A673 (cell line): ENCODE data around the gene ABHD6. TPM values are rescaled to one million over a fixed set of nuclear protein-coding genes. Genes with fewer than 3 reads are reported as not detected.
"Not testable (repeated sequence)": the region's sequence is repeated elsewhere in the genome, so short reads cannot be mapped to it uniquely, and the experiment has no call there.

Source experiments
- BruUV-seq: library from RNA; stranded (reverse); fragments of 400-500 nt; replicated peaks from 2 replicates; lab custom pipeline; 2021; lab: Mats Ljungman, UMichigan
- CTCF ChIA-PET: fragments of 300-600 bp; sonication (Branson Sonifier 250); formaldehyde crosslinking; loops from one replicate; lab custom pipeline; 2022; ENCODE audit warnings: antibody characterized with exemption; lab: Charles Lee
- POLR2A ChIA-PET: fragments of 300-600 bp; sonication (Branson Sonifier 250); formaldehyde crosslinking; loops from one replicate; lab custom pipeline; 2022; ENCODE audit warnings: antibody characterized with exemption; ENCODE audit not compliant: low non-redundant PET; lab: Charles Lee
- DNase-seq: peaks from one replicate; pipeline ENCODE4 v3.0.0-alpha.2; 2015; ENCODE audit warnings: low spot score
- H3K27ac ChIP-seq: fragments of 200-600 bp; sonication (generic); 2 replicates; pipeline ENCODE4 v1.5.1; 2016; ENCODE audit warnings: mixed run types, low read depth, mild to moderate bottlenecking, mixed read lengths, antibody characterized with exemption, low read length; ENCODE audit not compliant: poor library complexity, severe bottlenecking
- H3K27me3 ChIP-seq: fragments of 200-600 bp; sonication (generic); replicated peaks from 2 replicates; pipeline ENCODE4 v1.6.1; 2017; ENCODE audit warnings: mixed run types, low read depth, mild to moderate bottlenecking, mixed read lengths, antibody characterized with exemption, low read length; ENCODE audit not compliant: insufficient read depth, poor library complexity
- H3K36me3 ChIP-seq: fragments of 200-600 bp; sonication (generic); 2 replicates; pipeline ENCODE4 v1.6.1; 2016; ENCODE audit warnings: mixed run types, mild to moderate bottlenecking, mixed read lengths, antibody characterized with exemption, low read length; ENCODE audit not compliant: insufficient read depth, poor library complexity, severe bottlenecking
- H3K4me1 ChIP-seq: fragments of 200-600 bp; sonication (generic); 2 replicates; pipeline ENCODE4 v1.6.1; 2017; ENCODE audit warnings: mixed run types, mild to moderate bottlenecking, mixed read lengths, antibody characterized with exemption, low read length; ENCODE audit not compliant: insufficient read depth, poor library complexity, severe bottlenecking
- H3K4me3 ChIP-seq: fragments of 200-600 bp; sonication (generic); 2 replicates; pipeline ENCODE4 v1.5.1; 2016; ENCODE audit warnings: low read depth, mixed run types, mild to moderate bottlenecking, mixed read lengths, low read length; ENCODE audit not compliant: poor library complexity, severe bottlenecking
- H3K9me3 ChIP-seq: fragments of 200-600 bp; sonication (generic); 2 replicates; pipeline ENCODE4 v1.6.1; 2016; ENCODE audit warnings: mixed run types, low read depth, mild to moderate bottlenecking, mixed read lengths, antibody characterized with exemption, low read length; ENCODE audit not compliant: poor library complexity, severe bottlenecking
- EZH2 ChIP-seq: fragments of 200-600 bp; sonication (generic); IDR thresholded peaks from 2 replicates; pipeline ENCODE4 v1.6.1; 2017; ENCODE audit warnings: borderline replicate concordance, low read depth, mild to moderate bottlenecking, mixed read lengths, antibody characterized with exemption, low read length; ENCODE audit not compliant: poor library complexity, severe bottlenecking
- intact Hi-C: fragments of 100-400 bp; cut with micrococcal nuclease; formaldehyde crosslinking; loops from one replicate; pipeline ENCODE4 v1.10.0; 2022; ENCODE audit not compliant: unreplicated experiment
- total RNA-seq: library from RNA; stranded (reverse); gene quantifications from 2 replicates; pipeline ENCODE4 v1.2.3, GENCODE V29; 2021
- TF ChIP-seq, protein P1 (sequence below): fragments of 300-800, 200-600 bp; sonication (generic); conservative IDR thresholded peaks from 2 replicates; pipeline ENCODE4 v1.5.1; 2017; ENCODE audit warnings: low read depth, mild to moderate bottlenecking, antibody characterized with exemption, low read length, moderate library complexity, mixed read lengths

ABHD6 gene
- total RNA-seq, 1 experiment from 2014 or later = 155 TPM

DNA sequence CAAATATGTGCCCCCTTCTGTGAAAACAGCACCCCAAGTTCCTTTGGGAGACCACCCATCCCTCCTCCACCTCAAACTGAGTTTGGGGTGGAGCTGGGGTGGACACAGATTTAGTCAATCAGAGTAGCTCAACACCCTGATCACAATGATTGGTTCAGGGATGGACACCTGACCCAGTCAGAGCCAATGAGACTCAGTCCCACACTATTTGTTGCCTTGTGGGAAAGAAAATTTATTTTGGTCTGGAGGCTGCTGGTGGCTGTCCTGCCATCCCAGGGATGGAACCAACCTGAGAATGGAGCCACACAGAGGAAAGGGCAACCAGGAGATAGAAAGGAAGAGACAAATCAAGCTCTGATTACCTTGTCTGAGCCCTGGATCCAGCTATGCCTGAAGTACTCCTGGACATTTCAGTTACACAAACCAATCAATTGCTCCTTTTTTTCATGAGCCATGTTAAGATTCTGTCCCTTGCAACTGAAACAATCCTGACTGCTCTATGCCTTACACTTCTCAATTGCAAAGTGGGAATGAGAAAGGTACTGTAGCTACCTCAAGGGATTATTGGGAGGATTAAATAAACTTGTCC, 37.4 kb upstream of the ABHD6 start:
- H3K36me3 ChIP-seq = no peaks in the 10 kb centered on the region
- ChIA-PET POLR2A (no interaction called here), CTCF (no interaction called here)
- H3K27me3 ChIP-seq = no peaks in the 10 kb centered on the region
- no peaks in the 10 kb centered on the region for H3K9me3 ChIP-seq
- BruUV-seq = no TSS peak
- no peak for DNase-seq
- TF ChIP-seq, protein P1, sequence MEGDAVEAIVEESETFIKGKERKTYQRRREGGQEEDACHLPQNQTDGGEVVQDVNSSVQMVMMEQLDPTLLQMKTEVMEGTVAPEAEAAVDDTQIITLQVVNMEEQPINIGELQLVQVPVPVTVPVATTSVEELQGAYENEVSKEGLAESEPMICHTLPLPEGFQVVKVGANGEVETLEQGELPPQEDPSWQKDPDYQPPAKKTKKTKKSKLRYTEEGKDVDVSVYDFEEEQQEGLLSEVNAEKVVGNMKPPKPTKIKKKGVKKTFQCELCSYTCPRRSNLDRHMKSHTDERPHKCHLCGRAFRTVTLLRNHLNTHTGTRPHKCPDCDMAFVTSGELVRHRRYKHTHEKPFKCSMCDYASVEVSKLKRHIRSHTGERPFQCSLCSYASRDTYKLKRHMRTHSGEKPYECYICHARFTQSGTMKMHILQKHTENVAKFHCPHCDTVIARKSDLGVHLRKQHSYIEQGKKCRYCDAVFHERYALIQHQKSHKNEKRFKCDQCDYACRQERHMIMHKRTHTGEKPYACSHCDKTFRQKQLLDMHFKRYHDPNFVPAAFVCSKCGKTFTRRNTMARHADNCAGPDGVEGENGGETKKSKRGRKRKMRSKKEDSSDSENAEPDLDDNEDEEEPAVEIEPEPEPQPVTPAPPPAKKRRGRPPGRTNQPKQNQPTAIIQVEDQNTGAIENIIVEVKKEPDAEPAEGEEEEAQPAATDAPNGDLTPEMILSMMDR = no peak
- TF ChIP-seq EZH2 = no peak
- H3K4me3 ChIP-seq = no peak overlapping the region
- H3K4me1 ChIP-seq = no peaks in the 10 kb centered on the region
- intact Hi-C loops = no loop called here
- no peak overlapping the region for H3K27ac ChIP-seq

DNA sequence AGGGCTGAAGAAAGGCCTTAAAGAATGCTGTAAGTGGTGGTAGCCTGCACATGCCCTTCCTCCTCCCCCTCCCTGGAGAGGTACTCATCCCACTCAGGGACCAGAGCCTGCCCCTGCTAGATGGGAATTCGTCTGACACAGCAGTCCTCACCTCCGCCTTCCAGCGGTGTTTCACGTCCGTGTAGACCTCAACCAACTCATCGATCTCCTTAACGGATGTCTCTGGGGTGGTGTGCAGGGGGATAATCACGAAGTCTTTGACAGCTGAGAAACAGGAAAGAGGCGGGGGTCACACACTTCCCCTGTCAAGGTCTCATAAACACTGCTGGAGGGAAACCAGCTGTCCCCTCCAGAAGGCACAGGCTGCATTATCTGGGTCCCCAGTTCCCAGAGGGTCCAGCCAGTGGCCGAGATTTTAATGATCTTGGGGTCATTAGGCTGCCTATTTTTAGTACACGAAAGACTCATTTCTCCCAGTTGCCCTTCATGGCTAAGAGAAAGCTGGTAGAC, 36.7 kb upstream of the ABHD6 start:
- ChIA-PET CTCF (no interaction called here), POLR2A (no interaction called here)
- BruUV-seq = no TSS peak
- H3K9me3 ChIP-seq = no peaks in the 10 kb centered on the region
- no peaks in the 10 kb centered on the region for H3K27me3 ChIP-seq
- no peak overlapping the region for H3K27ac ChIP-seq
- intact Hi-C loops = no loop called here
- TF ChIP-seq, protein P1 = no peak
- TF ChIP-seq EZH2 = no peak
- no peak for DNase-seq
- H3K4me1 ChIP-seq = no peaks in the 10 kb centered on the region
- H3K36me3 ChIP-seq = no peaks in the 10 kb centered on the region
- no peak overlapping the region for H3K4me3 ChIP-seq

DNA sequence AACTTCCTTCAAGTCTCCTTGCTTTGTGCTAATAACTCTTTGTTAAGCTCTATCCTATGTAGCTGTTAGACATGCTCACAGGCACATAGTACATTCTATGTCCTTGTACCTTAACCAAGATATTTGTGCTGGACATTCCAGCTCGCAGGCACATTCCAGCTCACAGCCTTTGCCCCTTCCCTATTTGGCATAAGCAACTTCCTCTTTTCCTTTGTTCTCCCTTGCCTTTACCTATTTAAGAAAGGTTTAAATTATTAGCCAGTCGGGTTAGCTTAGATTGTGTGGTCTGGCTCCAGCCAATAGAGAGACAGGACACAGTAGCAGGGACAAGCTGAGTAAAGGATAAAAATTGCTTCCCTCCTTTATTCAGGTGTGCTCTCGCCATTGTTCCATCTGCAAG, 36.1 kb upstream of the ABHD6 start:
- CTCF ChIA-PET = interaction anchor here (0.6 kb wide), 1 partner anchor 23 kb away, joined by 5 read pairs; no protein-coding TSS in a partner anchor
- POLR2A ChIA-PET, H3K4me3 ChIP-seq, intact Hi-C loops, DNase-seq, H3K4me1 ChIP-seq, H3K36me3 ChIP-seq, H3K27ac ChIP-seq, H3K27me3 ChIP-seq, BruUV-seq, H3K9me3 ChIP-seq: not testable (repeated sequence)

DNA sequence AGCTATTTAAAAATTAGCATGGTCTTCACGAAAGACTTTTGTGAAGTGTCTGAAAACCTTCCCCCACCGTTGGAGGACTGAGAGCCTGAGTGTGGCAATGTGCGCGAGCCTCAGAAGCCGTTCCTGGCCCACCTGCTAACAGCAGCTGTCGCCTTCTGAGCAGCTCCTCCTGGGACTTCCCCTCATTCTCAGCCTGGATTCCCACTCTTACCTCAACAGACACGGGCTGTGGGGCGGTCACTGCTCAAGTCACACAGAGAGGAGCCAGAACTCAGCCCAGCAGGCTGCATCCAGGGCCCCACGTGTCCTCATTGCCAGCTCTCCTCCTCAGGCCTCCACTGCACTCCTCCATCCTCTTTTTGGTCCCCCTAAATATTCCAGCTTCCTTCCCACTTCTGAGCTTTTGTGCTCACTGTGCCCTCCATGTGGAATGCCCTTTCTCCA, 34.7 kb upstream of the ABHD6 start:
- intact Hi-C loops = no loop called here
- DNase-seq = no peak
- Histone ChIP-seq H3K4me1 (no peaks in the 10 kb centered on the region), H3K4me3 (no peak overlapping the region), H3K27me3 (no peaks in the 10 kb centered on the region), H3K36me3 (no peaks in the 10 kb centered on the region), H3K9me3 (no peaks in the 10 kb centered on the region), H3K27ac (no peak overlapping the region)
- TF ChIP-seq, protein P1 = no peak
- TF ChIP-seq EZH2 = no peak
- BruUV-seq = no TSS peak
- ChIA-PET POLR2A (no interaction called here), CTCF (no interaction called here)
